ENCODE measurements around the gene STEAP2. TPM values are rescaled to one million over a fixed set of nuclear protein-coding genes. Genes with fewer than 3 reads are reported as not detected.

The STEAP2 gene
- total RNA-seq, 1 donor from 2014 or later = 0.70 TPM

DNA sequence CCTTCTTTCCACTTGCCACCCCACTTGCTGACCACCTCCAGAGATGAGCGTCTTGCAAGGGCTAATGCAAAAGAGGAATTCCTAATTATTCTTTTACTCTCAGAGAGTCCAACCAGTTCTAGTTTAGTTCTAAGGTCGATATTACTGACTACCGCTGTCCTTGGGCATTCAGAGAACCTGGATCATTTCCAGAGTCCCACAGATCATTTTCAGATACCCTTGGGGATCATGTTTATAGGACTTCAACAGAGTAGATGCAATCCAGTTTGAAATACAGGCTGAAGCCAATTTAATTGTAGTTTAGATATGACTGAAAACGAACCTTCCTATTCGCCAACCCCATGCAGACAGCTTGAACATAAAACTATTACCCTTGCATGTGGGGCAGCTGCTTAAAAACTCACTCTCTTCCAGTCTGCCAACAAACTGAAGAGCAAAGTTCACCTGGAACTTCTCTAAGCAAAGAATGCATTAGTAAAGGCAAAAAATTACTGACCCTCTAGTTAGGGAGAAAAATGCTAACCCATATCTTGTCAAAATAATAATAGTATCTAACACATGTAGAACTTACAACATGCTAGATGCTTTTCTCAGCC, 55.8 kb downstream of the STEAP2 start:
- DNase-seq (ENCODE audit: extremely low read depth, low read depth, low spot score) = no peak

DNA sequence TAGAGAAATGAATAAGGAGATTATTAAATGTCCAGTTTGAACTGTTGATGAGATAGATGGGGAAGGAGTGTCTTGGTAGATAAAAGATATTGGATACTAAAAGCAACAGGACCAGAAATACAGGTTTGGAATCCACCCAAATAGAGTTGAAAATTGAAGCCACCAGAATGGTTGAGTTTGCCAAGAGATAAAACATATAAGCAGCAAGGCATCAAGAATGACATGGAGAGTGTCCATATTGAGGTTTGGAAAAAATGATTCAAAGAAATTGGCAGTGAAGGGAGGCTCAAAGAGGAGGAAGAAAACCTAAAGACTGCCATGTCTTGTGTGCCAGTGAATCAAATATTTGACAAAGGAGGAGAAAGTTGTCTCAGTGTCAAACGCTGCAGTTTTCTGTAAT, 57.6 kb downstream of the STEAP2 start:
- no peak for DNase-seq (ENCODE audit: extremely low read depth, low read depth, low spot score)

DNA sequence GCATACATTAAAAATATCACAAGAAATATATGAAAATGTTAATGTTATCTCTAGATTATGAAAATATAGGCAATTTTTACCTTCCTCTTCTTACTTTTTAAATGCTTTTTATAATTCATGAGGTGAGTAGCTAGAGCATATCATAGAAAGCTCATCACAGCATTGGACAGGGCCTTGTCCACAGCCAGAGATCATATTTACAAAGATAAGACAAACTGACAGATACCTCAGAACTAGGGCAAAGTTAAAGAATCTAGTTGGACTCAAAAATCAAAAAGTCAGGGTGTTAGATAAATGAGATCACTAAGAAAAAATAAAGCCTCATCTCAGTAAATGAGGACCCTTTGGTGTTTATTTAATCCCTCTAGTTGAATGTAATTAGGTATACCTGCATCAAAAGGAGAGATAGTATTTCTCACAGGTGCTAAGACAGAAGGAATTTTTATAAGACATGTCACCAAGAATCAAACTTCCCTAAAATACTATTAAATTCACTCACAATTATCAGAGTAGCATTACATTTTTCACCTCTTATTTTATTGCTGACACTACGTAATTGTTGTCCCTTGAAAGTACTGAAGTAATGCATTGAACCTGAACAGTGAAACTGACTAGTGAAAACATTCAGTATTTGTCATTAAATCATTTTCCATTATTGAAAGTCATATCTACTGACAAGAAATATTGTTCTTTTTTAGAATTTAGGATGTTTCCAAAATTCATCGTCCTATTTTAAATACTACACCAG, 59.1 kb downstream of the STEAP2 start:
- DNase-seq (ENCODE audit: extremely low read depth, low read depth, low spot score) = no peak

DNA sequence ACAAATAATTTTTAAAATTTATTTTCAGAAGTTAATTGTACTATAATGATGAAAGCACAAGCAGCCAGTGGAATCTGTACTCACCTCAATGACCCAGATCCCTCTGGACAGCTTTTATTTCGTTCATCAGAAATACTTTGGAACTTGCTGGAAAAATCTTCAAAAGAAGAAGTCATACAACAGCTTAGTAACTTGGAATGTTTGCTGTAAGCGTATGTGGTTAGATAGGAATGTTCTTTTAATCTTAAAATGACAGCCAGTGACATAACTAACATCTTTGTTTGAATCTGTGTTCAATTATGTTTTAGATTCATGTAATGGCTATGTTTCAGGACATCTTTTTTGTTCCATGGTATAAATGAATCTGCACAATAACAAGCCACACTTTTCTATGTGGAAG, 60.2 kb downstream of the STEAP2 start:
- DNase-seq (ENCODE audit: extremely low read depth, low read depth, low spot score) = no peak

DNA sequence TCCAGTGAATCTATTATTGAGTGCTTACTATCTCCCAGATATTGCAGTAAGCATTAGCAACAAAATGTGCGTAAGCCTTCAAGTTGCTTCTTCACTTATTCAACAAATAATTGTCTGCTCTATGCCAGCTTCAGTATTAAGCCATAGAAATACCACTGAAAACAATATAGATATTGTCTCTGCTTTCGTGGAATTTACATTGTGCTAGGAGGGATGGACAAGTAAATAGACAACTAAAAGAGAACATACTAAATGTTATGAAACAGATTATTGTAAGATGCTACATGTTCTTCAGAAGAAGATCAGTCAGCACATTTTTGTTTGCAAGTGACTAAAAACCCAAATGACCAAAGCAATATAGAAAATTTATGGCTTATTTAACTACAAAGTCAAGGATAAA, 60.7 kb downstream of the STEAP2 start:
- no peak for DNase-seq (ENCODE audit: extremely low read depth, low read depth, low spot score)

DNA sequence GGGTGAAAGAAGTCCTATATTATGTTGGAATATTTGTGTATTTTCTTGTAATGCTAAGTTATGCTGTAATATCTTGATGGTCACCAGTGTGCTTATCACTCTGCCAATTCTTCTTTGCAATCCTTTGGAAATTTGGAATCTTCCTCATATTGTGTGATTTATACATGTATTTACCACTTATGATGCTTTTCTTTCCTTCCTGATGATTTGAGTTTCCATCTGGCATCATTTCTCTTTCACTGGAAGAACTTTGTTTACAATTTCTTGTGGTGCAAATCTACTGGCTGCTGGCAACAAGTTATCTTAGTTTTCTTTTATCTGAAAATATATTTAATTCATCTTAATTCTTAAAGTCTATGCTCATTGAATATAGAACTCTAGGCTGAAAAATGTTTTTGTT, 62.6 kb downstream of the STEAP2 start:
- DNase-seq (ENCODE audit: extremely low read depth, low read depth, low spot score) = no peak

DNA sequence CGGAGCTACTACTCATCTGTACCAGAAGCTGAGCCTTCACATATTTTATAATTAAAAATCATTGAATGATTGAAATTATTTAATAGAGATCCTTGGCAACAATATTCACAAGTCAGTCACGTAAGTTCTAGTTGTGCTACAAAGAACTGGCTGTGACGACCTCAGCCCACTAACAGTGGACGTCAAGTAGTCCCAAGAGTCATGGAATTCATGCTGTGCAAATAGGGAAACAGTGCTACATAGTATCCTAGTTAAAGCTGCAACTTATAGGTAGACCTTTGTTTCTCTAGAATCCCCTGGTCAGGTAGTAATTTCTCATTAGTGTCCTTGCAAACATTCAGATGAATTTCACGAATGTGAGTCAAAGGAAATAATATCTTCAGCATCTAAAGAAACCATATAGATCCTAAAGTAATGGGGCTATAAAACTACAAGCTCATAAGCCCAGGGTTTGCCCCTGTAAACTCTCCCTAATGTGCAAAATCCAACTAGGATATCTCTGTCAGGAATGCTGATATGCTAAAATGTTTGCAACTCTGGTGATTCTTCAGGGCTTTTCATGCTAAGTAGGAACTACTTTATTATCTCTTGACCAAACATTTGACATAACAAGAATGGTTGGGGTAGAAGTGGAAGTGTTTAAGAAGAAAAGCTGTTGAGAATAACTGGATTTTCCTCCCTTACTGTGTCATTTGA, 64.6 kb downstream of the STEAP2 start:
- DNase-seq (ENCODE audit: extremely low read depth, low read depth, low spot score) = no peak

Other genes starting within 250 kb of the STEAP2 start
- 1.5 and 5.5 TPM in 2 replicates for gene STEAP1, start 57.3 kb upstream of the STEAP2 start, total RNA-seq
- 0.10 and 0.88 TPM in 2 replicates for gene CFAP69, start 33.4 kb downstream of the STEAP2 start, total RNA-seq
- not detected in 2 replicates for gene FAM237B, start 109.6 kb downstream of the STEAP2 start, total RNA-seq
- 8.6 and 9.0 TPM in 2 replicates for gene GTPBP10, start 135.0 kb downstream of the STEAP2 start, total RNA-seq
- gene CLDN12, start 191.7 kb downstream of the STEAP2 start, total RNA-seq = 9.5 and 11.1 TPM in 2 replicates